Stimulated activated CD4-positive, alpha-beta T cell treated with anti-CD3 and anti-CD28 coated beads, Interleukin-1b, Interleukin-23, amount 100 ng/mL, for 1 hour (primary cell): ENCODE measurements around the gene SPDYE3.
A peak's percentile ranks its signal among the peaks of the same experiment; 100 is the strongest.
"Not testable (repeated sequence)": the region's sequence is repeated elsewhere in the genome, so short reads cannot be mapped to it uniquely, and the experiment has no call there.

Experiments
- DNase-seq, 2 donors: peaks; one replicate each; pipeline ENCODE4 v3.0.0-alpha.2; 2020; ENCODE audit warnings: low read depth in 2 of 2

Gene SPDYE3

GRCh38 chr7:100288258-100288657, 19.2 kb upstream of the SPDYE3 start:
- DNase-seq, result not testable (repeated sequence)

- not testable (repeated sequence) for DNase-seq
These were observed 15.3 kb upstream of the SPDYE3 start for GRCh38 chr7:100292162-100292561.

- DNase-seq, result not testable (repeated sequence)
These were observed 12.2 kb upstream of the SPDYE3 start for GRCh38 chr7:100295269-100295668.

GRCh38 chr7:100297852-100298631, 9.5 kb upstream of the SPDYE3 start:
- DNase-seq, result not testable (repeated sequence)

GRCh38 chr7:100298632-100298895, 8.9 kb upstream of the SPDYE3 start:
- DNase-seq, result not testable (repeated sequence)

- not testable (repeated sequence) for DNase-seq
These were observed 3.0 kb upstream of the SPDYE3 start for GRCh38 chr7:100304526-100304925.

GRCh38 chr7:100318329-100318728, 10.8 kb downstream of the SPDYE3 start:
- DNase-seq, result not testable (repeated sequence)

GRCh38 chr7:100321648-100322047, 14.1 kb downstream of the SPDYE3 start:
- DNase-seq, result not testable (repeated sequence)

GRCh38 chr7:100324194-100324593, 16.7 kb downstream of the SPDYE3 start:
- DNase-seq, result not testable (repeated sequence)

- DNase-seq, result not testable (repeated sequence)
These were observed 18.2 kb downstream of the SPDYE3 start for GRCh38 chr7:100325671-100326070.

- not testable (repeated sequence) for DNase-seq
These were observed 19.4 kb downstream of the SPDYE3 start for GRCh38 chr7:100326914-100327313.

GRCh38 chr7:100335566-100336466, 28.3 kb downstream of the SPDYE3 start:
- peak; percentile 58 to 60 for DNase-seq

GRCh38 chr7:100338083-100338696, 30.7 kb downstream of the SPDYE3 start:
- not testable (repeated sequence) for DNase-seq

GRCh38 chr7:100341286-100341685, 33.8 kb downstream of the SPDYE3 start:
- DNase-seq, result not testable (repeated sequence)

- no peak for DNase-seq
These were observed 35.3 kb downstream of the SPDYE3 start for GRCh38 chr7:100342765-100343164.

GRCh38 chr7:100344124-100344559, 36.6 kb downstream of the SPDYE3 start:
- DNase-seq, result not testable (repeated sequence)

GRCh38 chr7:100344560-100345287, 37.2 kb downstream of the SPDYE3 start:
- peak; percentile 38 to 76 for DNase-seq

GRCh38 chr7:100345288-100345672, 37.8 kb downstream of the SPDYE3 start:
- not testable (repeated sequence) for DNase-seq

- no peak for DNase-seq
These were observed 39.4 kb downstream of the SPDYE3 start for GRCh38 chr7:100346921-100347320.

- DNase-seq, result no peak
These were observed 41.3 kb downstream of the SPDYE3 start for GRCh38 chr7:100348805-100349204.

GRCh38 chr7:100349757-100350156, 42.3 kb downstream of the SPDYE3 start:
- no peak for DNase-seq

- no peak for DNase-seq
These were observed 44.2 kb downstream of the SPDYE3 start for GRCh38 chr7:100351657-100352058.
